CD4-positive, alpha-beta T cell treated with Interleukin-15 for 4 hours (primary cell): Measurements from ENCODE around the gene MOV10.
"Not testable (repeated sequence)": the region's sequence is repeated elsewhere in the genome, so short reads cannot be mapped to it uniquely, and the experiment has no call there.

ENCODE experiments used
- DNase-seq: peaks from one replicate; pipeline ENCODE4 v3.0.0-alpha.2; 2020; ENCODE audit warnings: low spot score

MOV10 gene, protein sequence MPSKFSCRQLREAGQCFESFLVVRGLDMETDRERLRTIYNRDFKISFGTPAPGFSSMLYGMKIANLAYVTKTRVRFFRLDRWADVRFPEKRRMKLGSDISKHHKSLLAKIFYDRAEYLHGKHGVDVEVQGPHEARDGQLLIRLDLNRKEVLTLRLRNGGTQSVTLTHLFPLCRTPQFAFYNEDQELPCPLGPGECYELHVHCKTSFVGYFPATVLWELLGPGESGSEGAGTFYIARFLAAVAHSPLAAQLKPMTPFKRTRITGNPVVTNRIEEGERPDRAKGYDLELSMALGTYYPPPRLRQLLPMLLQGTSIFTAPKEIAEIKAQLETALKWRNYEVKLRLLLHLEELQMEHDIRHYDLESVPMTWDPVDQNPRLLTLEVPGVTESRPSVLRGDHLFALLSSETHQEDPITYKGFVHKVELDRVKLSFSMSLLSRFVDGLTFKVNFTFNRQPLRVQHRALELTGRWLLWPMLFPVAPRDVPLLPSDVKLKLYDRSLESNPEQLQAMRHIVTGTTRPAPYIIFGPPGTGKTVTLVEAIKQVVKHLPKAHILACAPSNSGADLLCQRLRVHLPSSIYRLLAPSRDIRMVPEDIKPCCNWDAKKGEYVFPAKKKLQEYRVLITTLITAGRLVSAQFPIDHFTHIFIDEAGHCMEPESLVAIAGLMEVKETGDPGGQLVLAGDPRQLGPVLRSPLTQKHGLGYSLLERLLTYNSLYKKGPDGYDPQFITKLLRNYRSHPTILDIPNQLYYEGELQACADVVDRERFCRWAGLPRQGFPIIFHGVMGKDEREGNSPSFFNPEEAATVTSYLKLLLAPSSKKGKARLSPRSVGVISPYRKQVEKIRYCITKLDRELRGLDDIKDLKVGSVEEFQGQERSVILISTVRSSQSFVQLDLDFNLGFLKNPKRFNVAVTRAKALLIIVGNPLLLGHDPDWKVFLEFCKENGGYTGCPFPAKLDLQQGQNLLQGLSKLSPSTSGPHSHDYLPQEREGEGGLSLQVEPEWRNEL

DNA sequence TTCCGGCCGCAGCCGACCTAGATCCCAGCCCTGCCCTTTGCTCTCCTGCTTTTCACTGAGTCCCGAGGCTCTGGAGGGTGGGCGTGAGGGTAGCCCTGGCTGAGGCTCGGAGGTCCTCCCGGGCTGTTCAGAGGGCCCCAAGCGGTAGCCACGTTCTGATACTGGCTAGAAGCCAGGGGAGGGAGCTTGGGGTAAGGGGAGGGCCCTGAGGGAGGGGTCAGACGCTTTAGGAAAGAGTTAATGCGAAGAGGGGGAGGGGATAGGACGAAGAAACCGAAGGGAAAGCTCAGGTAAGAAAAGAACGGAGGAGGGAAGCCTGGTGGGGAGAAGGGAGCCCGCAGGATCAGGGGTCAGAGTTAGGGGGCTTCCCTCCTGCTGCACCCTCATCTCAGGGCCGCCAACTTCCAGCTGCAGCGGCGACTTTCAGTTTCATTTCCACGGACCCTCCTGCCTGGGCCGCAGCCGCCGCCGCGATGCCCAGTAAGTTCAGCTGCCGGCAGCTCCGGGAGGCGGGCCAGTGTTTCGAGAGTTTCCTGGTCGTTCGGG is at the start of gene MOV10:
Gene MOV10 (plus strand): TSS at position 220 of the 546 bp plus-strand sequence. CDS start 254 bp downstream, at position 474.
- DNase-seq = peak; percentile 55

DNA sequence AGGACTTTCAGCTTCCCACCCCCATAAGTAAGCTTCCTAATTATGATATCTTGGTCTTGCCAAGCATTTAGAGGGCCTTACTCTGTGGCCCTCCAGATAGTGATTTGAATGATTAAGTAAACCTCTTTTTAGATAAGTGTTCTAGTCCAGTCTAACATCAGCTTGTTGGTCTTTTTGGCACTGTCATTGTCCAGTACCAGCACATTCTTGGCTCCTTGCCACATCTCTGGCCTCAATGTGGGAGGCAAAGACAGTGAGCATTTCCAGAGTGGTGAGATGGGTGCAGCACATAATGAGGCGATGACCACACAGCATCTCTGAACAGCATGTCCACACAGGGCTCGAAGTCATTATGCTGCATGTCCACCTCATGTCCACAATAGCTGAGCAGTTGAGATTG is 48.8 kb upstream of the MOV10 start:
- DNase-seq = no peak

DNA sequence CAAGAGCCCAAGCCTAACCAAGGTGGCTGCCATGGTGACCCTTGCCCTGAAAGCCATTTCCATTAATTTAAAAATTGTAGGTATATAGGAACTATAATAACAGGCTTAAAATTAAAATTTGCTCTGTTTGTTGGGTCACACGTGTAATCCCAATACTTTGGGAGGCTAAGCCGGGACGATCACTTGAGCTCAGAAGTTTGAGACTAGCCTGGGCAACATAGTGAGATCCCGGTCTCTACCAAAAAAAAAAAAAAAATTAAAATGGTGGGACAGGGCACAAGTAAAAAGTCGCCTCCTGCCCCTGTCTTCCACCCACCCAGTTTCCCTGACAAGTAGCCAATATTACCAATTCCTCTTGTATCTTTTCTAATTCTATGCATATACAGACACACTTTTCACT is 48.3 kb upstream of the MOV10 start:
- DNase-seq = no peak

DNA sequence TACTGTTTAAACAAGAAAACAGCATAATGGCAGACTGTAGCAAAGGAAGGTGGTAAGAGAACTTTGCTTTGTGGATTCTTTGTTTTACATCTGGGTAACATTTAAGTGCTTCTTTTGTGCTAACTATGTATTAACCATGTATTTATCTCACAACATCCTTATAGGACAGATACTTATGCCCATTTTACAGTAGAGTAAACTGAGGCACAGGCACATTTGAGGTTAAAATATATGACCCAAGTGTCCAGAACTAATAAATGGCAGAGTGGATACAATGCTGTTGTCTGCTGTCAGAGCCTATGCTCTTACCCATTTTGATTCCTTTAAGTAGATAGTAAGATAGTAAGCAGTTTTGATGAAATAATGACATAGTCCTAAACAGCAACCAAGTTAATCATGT is 47.6 kb upstream of the MOV10 start:
- no peak for DNase-seq

DNA sequence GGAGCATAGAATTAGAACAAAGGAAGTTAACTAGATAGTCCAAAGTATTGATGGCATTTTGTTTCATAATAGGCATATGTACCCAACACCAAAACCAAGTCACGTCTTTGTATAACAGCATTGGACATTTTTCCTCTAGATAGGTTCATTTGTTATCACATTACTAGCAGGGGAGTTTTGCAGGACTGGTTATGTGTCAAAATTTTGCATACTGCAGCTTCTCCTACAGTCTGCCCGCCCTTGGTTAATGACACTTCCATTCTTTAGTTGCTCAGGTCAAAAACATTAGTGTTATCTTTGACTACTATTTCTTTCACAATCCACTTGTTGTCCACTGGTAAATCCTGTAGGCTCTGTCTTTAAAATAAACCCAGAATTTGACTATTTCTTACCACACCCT is 45.9 kb upstream of the MOV10 start:
- no peak for DNase-seq

DNA sequence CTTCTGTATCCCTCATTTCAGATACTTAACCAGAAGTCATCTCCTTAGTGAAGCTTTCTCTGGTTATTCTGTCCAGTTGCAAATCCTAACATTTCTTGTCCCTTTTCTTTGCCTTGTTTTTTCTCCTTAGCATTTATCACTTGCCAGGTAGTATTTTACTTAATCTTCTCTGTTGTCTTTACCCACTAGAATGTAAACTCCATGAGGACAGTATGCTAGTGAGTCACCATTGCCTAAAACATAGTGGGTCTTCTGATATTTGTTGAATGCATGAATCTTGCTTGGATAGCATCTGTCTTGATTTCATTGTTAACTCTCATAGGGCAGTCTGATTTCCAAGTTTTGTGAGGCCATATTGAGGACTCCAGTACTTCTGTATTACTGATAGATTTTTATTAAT is 45.2 kb upstream of the MOV10 start:
- DNase-seq = no peak

DNA sequence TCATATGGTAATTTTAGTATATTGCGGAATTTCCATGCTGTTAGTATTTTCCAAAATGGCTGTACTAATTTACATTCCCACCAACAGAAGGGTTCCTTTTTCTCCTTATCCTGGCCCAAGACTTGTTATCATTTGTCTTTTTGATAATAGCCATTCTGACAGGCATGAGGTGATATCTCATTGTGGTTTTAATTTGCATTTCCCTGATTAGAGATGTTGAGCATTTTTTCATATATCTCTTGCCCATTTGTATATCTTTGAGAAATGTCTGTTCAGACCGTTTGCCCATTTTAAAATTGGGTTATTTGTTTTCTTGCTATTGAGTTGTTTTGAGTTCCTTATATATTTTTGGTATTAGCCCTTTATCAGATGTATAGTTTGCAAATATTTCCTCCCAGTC is 40.8 kb upstream of the MOV10 start:
- DNase-seq = no peak

DNA sequence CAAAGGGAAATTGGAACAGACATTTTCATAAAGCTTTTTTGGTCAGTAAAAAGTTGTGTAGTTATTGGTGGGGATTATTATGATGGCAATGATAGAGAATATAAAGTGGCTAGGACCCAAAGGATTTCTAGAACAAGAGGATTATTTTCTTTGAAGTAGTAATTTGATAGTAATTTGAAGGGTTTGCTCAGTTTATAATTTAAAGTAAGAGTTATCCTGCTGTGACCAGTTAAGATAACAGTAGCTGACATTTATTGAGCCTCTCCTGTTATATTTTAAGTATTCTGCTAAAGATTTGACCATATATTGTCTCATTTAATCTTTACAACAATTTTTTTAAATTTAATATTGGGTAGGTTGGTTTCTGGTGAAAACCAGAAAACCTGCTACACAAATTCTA is 40.1 kb upstream of the MOV10 start:
- DNase-seq = no peak

DNA sequence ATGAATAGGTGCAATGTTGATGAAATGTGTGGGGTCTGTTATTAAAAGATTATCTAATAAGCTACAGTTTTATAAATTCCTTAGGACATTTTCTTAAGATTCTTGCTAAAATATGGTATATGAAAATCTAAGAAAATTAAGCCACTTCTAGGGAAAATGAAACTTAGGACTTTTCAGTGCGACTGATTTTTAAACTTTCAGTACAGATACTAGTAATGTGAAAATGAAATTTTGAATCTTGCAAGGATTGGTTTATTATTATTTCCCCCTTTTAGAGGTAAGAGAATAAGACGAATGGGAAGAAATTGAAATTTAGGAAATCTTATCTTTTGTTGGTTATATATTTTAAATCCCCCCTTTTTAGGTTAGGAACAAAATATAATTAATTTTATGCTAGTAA is 38.4 kb upstream of the MOV10 start:
- no peak for DNase-seq

DNA sequence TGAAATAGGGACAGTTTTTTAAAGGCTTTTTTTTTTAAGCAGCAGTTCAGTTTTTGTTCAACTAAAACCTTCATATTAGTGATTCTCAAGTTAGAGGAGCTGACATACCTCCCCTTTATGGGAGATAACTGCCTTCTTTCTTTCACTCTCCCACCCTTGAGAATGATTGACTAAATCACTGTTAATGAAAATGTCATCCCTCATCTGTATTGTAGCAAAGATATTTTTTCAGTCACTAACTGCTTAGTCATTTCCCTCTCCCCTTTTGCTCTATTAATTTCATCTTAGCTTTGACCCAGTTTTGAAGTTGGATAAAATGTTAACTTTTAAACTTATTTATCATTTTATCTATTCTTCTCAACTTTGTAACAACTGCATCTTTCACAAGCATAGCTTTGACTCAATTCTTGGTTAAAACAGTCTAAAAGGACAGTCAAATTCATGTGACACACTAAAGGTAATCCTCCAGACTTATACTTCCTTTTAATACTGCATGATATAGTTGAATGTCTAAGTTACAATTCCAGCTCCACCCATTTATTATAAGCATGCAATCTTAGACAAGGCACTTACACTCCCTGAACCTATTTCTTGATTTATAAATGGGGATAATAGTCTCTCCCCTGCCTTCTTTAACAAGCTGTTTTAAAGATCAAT is 37.7 kb upstream of the MOV10 start:
- no peak for DNase-seq

DNA sequence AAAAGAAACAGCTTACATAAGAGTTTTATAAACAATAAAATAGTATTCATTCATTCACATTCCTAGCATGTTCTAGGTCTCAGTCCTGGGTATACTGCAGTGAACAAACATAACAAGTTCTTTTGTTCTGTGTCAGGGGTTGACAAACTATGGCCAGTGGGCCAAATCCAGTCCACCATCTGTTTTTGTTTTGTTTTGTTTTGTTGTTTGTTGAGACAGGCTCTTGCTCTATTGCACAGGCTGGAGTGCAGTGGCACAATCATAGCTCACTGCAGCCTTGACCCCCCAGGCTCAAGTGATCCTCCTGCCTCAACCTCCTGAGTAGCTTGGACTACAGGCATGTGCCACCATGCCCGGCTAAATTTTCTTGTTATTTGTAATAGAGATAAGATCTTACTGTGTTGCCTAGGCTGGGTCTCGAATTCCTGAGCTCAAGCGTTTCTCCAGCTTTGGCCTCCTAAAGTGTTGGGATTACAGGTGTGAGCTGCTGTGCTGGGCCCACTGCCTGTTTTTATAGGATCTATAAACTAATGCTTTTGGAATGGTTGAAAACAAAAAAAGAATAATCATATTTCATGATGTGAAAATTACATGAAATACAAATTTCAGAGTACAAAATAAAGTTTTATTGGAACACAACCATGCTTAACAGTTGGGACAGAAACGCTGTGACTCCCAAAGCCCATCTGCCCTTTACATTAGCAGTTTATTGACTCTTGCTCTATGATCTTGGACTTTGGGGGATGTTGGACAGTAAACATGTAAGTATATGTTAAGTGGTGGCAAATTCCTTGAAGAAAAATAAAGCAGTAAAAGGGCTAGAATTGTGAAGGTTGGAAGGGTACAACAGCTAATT is 37.0 kb upstream of the MOV10 start:
- no peak for DNase-seq

DNA sequence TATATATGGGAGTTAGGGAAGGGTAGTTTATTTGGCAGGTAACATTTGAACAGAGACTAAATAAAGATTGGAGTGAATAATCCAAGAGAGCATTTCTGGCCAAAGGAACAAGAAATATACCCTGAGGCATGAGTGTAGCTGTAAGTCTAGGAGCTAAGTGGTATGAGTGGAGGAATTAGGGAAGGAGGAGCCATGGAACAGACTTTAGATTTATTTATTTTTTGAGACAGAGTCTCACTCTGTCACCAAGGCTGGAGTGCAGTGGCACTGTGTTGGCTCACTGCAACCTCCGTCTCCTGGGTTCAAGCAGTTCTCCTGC is 36.4 kb upstream of the MOV10 start:
- no peak for DNase-seq

DNA sequence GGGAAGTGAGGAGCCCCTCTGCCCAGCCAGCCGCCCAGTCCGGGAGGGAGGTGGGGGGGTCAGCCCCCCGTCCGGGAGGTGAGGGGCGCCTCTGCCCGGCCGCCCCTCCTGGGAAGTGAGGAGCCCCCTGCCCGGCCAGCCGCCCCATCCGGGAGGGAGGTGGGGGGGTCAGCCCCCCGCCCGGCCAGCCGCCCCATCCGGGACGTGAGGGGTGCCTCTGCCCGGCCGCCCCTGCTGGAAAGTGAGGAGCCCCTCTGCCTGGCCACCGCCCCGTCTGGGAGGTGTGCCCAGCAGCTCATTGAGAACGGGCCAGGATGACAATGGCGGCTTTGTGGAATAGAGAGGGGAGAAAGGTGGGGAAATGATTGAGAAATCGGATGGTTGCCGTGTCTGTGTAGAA is 34.0 kb upstream of the MOV10 start:
- DNase-seq = not testable (repeated sequence)

DNA sequence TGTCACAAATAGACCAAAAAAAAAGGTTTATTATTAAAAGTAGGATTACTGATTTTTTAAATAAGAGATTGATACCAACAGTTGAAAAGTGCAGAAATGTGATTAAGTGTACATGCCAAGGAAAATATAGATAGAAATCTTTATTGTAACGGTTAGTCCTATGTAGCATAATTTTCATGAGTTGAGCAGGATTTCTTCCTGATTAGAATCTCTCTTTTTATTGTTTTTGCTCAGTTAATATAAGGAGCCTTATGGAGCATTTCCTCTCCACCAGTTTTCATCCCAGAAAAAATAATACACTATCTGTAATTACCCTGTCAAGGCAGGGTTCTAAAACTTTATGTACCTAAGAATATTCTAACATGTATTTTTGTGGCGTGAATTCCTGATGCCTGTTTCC is 31.4 kb upstream of the MOV10 start:
- no peak for DNase-seq

DNA sequence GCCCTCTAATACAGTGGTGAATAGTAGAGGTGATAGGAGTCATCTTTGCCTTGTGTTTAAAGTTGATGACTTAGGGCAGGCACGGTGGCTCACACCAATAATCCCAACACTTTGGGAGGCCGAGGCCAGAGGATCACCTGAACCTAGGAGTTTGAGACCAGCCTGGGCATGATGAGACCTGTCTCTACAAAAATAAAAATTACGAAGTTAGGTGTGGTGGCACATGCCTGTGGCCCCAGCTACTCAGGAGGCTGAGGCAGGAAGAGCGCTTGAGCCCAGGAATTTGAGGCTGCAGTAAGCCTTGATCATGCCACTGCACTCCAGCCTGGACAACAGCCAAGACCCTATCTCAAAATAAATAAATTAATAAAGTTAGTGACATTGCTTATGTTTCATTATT is 28.2 kb upstream of the MOV10 start:
- DNase-seq = no peak

DNA sequence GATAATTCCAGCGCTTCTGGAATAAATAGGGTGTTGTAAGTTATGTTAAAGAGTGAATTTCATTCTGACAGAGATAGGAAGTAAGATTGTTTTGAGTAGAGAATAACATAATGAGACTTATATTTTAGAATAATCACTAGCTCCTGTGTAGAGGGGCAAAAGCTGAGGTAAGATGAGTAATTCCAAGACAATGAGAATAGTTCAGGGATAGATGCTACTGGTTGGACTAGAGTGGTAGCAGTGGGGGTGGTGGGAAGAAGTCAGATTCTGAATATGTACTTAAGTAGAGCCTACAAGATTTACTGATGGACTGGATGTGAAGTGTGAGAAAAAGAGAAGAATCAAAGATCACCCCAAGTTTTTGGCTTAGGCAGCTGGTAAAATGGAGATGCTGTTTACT is 23.3 kb upstream of the MOV10 start:
- no peak for DNase-seq

DNA sequence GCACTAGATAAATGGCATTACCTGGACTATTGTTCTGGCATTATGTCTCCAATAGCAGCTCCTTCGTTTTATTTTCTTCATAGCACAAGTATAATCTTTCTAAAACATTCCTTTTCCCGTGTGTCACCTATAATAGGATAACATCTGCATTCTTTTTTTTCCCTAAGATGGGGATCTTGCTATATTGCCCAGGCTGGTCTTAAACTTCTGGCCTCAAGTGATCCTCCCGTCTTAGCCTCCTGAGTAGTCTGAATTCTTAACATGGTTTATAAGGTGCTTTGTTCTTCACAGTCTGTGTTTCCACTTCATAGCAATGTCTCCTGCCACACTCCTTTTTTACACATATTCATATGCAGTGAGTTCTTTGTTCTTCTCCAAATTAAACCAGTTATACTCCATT is 8.6 kb upstream of the MOV10 start:
- no peak for DNase-seq

DNA sequence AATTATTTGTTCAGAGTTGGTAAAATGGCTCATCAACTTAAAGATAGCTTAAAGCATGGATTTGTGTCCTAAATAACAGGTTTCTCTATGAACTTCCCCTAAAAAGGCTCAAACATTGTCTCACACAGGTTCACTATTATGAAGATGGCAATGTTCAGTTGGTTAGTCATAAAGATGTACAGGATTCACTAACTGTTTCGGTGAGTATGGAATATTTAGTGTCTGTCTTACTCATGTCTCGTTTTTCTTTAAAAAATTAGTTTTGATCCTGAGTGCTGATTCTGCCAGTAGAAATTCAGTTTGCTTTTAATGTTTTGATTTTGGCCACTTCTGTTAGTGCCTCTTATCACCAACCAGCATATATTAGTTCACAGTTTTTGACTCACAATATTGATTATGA is 7.5 kb upstream of the MOV10 start:
- DNase-seq = no peak

DNA sequence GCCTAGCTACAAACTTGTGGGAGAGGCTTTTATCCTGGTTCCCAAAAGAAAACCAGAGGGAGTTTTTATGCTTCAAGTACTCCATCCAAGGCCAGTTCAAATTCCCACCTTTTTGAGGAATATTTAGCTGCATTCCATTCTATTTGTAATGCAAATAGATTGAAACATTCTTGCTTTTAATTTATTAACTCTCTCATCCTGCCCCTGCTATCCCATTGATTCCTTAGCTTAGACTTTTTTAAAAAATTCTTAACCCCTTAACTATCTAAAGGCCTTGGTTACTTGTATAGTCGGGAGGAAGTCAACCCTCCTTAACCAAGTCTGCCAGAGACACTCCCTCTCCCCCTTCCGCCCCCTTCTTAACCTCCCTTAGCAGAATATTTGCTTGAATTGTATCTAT is 2.5 kb upstream of the MOV10 start:
- no peak for DNase-seq

DNA sequence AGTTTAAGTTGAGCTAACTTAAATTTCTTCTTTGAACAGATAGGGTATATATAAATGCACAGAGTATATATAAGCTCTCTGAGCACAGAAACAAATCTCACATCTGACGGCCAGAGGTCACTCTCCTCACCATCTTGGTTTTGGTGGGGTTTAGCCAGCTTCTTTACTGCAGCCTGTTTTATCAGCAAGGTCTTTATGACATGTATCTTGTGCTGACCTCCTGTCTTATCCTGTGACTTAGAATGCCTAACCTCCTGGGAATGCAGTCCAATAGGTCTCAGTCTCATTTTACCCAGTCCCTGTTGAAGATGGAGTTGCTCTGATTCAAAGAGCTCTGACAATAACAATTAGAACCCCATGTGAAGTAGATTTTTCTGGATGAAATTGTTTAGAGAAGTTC is 1.6 kb upstream of the MOV10 start:
- no peak for DNase-seq
